ENCODE data around the gene BTBD19.
A peak's percentile ranks its signal among the peaks of the same experiment; 100 is the strongest.
"Not testable (repeated sequence)": the region's sequence is repeated elsewhere in the genome, so short reads cannot be mapped to it uniquely, and the experiment has no call there.

Gene BTBD19

DNA sequence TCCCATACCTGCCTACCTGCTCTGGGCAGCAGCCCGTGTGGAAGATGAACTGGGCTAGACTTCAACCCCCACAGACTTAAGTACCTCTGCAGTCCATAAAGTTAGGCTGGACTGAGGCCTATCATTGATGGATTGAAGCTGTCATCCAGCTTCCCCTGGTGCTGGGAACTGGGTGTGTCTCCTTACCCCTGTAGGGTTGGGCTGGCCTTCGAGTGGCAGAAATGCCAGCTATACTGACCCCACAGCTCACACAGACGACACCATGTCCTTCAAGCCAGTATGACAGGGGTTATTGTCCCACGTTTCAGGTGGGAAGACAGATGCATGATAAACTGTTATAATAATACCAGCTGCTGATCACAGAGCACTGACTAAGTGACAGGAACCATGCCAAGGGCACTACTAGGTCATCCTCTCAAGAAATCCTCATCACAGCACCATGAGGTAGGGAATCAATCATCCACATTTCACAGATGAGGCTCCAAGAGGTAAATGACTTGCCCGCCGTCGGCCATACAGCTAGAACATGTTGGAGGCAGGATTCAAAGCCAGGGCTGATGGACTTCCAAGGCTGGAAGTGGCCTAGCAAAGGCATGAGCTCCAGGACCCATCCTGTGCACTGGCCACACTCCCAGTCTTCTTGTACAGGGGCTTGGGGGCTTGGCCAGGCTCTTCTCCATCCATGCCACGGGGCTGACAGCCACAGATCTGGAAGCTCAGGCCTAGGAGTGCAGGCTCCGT is 20.0 kb upstream of the BTBD19 start, which contains the start of gene BEST4:
Gene BEST4 (minus strand): TSS at position 51 of the 741 bp plus-strand sequence. CDS start 465 bp downstream, outside the sequence.
- DNase-seq (ENCODE audit: low spot score): no peak

DNA sequence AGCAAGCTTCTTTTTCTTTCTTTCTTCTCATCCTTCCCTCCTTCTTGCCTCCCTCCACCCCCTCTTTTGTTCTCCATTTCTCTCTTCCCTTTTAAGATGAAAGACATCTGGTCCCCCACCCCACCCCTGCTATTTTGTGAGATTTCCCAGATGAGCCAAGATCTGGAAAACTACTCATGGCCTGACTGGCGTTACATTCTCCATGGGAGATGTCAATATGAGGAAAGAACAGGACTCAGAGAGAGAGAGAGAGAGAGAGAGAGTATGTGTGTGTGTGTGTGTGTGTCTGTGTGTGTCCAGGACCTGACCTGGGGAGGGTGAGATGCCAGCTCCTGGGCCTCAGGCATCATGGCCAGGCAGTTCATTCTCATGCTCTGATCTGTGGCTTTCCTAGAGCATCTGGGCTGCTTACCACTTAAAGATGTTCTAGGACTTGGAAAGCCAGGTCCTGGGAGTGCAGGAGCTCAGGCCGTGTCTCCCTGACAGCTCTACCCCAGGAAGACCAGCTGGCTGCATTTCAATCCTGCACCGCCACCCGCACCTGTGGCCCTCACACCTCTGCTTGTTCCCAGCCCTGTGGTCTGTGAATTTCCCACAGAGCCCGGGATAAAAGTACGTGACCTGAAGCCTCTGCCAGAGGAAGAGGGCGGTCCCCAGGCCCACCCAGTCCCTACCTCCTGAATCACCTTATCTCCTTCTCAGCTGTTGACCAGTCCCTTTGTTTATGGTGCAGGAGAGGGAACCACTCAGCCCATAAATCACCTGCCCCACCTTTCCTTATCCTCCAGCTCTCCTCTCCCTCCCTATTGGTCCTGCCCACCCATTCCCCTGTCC is 17.1 kb upstream of the BTBD19 start:
- no peak for DNase-seq (ENCODE audit: low spot score)

DNA sequence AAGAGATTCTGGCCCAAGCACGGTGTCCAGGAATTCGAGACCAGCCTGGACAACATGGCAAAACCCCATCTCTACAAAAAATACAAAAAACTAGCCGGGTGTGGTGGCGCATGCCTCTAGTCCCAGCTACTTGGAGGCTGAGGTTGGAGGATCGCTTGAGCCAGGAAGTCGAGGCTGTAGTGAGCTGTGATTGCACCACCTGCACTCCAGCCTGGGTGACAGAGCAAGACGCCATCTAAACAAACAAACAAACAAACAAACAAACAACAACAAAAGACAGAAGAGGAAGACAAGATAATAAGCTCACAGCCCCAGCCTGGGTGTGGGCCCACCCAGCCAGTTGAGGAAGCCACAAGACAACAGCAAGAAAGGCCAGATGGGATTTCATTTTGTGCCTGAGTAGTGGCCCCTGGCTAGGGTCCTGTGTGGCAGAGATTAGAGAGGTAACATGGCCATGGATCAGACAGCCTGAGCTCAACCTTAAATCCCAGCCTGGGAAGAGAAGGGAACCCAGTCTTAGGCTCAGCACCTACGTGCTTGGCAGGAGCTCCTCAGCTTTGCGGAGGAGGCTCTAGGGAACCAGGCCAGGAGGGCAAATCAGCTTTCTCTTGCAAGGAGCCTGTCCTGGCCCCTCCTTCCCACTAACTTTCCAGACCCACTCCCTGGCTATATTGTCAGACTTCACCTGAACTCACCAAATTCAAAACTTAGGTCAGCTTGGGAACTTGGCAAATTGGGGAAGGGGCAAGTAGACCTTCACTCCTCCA is 15.4 kb upstream of the BTBD19 start:
- DNase-seq (ENCODE audit: low spot score): peak; percentile 27

DNA sequence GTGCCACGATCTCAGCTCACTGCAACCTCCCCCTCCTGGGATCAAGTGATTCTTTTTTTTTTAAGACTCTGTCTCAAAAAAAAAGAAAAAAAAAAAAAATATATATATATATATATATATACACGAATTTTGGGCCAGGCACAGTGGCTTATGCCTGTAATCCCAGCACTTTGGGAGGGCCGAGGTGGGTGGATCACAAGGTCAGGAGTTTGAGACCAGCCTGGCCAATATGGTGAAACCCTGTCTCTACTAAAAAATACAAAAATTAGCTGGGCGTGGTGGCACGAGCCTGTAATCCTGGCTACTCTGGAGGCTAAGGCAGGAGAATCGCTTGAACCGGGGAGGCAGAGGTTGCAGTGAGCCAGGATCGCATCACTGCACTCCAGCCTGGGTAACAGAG is 10.4 kb upstream of the BTBD19 start:
- DNase-seq (ENCODE audit: low spot score): not testable (repeated sequence)

DNA sequence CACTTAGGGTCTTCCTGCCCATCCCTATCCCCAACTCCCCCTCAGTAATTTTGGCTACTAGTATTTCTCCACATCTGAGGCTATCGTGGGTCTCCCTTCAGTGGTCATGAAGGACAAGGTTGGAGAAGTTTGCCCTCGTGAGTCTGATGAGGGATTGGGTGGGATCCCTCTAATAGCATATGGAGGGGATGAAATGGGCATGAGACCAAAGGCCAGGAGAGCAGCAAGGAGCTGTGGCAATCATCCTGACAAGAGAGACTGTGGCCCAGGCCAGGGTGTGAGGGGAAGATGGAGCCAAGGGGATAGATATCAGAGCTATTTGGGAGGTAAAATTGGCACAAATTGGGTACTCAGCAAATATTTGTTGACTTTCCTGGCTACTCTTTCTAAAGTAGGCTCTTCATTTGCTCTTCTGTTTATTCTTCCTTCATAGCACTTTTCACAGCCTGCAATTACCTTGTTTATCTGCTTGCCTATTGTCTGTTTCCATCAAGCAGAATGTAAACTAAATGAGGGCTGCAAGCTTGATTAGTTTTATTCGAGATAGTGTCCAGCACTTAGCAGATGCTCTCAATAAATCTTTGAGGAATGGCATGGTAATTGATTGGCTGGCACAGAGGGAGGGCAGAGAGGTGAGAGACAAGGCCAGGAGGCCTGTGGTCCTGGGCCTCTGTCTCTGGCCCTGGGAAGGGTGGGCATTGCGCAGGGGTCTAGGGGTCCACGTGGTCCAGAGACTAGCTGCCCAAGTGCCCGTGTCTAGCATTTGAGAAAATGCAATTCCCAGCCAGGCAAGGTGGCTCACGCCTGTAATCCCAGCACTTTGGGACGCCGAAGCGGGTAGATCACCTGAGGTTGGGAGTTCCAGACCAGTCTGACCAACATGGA is 9.6 kb upstream of the BTBD19 start:
- DNase-seq (ENCODE audit: low spot score): no peak

DNA sequence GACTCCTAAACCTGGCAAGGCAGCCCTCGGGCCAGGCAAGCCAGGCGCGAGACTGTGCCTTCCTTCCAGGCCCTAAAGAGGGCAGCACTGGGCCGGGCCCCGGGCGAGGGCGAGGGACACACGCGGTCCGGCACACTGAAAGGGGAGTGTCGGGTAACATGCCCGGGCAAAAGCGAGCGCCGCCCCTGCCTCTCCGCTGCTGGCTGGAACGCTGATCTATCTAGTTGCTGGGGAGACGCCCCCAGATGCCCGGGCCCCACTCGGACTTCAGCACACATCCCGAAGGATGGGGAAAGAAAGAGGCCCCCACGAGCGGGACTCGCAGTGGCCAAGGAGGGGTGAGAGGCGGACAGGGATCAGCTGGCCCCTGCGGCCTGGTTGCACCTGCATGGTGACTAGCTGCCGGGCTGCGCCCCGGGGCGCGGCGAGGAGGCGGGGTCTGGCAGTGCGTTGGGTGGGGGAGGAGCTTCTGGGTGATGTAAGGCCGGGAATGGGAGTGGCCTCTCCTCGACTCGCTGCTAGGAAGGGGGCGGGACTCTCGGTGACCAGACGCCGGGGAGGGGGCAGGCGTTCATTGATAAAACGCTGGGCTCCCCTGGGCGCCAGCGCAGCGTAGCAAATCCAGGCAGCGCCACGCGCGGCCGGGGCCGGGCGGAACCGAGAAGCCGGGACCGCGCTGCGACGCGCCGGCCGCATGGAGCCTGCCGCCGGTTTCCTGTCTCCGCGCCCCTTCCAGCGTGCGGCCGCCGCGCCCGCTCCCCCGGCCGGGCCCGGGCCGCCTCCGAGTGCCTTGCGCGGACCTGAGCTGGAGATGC is 8.3 kb upstream of the BTBD19 start, which contains the start of gene PLK3:
Gene PLK3 (plus strand): TSS at position 608 of the 815 bp plus-strand sequence. CDS start 87 bp downstream, at position 695.
- DNase-seq (ENCODE audit: low spot score): peak; percentile 94

DNA sequence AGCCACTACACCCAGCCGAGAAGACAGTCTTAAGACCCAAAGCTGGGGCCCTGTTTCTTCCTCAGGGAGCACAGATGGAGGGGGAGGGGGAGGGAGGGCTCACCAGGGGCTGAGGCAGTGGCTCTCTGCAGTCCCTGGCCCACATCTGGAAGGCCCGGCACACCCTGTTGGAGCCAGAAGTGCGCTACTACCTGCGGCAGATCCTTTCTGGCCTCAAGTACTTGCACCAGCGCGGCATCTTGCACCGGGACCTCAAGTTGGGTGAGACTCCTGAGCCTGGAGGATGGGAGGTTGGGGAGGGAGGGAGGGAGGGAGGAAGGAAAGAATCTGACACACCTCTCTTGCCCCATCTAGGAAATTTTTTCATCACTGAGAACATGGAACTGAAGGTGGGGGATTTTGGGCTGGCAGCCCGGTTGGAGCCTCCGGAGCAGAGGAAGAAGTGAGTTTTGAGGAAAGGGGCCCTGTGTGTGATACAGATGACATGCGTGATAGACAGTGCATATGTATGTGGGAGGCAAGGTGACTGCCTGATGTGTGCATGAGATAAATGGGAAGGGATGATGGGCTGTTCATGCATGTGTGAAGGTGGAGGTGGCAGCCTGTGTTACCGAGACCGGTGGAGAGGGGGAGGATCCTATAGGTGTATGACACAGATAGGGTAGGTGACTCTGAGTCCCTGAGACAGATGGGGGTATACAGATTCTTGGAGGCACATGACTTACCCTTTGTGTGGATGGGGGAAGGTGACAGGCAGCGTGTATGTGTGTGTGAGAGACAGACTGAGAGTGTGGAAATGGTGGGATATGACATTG is 6.6 kb upstream of the BTBD19 start:
- no peak for DNase-seq (ENCODE audit: low spot score)

DNA sequence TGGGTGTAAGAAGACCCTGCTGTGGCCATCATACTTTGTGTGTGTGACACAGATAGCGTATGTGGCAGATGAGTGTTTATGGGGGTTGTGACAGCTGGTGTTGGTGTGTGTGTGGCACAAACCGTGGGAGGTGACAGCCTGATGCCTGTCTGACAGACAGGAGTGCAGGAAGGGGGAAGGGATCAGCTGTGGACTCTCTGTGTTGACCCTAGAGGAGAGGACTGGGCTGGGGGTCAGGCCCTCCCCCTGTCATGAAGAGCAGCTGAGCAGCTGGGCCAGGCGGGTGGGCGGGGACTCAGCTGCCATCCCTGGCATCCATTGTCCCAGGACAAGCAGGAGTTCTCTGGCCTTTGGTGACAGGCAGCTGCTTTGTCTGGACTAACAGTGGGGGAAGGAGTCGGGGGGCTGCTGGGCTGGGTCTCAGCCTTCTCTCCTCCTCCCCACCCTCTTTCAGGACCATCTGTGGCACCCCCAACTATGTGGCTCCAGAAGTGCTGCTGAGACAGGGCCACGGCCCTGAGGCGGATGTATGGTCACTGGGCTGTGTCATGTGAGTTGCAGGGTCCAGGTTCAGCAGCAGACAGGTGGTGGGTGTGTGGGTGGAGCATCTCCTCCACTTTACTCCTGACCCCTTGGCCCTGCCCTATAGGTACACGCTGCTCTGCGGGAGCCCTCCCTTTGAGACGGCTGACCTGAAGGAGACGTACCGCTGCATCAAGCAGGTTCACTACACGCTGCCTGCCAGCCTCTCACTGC is 5.8 kb upstream of the BTBD19 start:
- no peak for DNase-seq (ENCODE audit: low spot score)

DNA sequence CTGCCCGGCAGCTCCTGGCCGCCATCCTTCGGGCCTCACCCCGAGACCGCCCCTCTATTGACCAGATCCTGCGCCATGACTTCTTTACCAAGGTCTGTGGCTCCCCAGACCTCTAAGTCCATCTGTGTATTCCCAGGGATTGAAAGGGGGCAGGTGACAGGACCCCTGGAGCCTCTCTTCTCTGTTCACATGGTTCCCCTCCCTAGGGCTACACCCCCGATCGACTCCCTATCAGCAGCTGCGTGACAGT is 5.3 kb upstream of the BTBD19 start:
- DNase-seq (ENCODE audit: low spot score): no peak

DNA sequence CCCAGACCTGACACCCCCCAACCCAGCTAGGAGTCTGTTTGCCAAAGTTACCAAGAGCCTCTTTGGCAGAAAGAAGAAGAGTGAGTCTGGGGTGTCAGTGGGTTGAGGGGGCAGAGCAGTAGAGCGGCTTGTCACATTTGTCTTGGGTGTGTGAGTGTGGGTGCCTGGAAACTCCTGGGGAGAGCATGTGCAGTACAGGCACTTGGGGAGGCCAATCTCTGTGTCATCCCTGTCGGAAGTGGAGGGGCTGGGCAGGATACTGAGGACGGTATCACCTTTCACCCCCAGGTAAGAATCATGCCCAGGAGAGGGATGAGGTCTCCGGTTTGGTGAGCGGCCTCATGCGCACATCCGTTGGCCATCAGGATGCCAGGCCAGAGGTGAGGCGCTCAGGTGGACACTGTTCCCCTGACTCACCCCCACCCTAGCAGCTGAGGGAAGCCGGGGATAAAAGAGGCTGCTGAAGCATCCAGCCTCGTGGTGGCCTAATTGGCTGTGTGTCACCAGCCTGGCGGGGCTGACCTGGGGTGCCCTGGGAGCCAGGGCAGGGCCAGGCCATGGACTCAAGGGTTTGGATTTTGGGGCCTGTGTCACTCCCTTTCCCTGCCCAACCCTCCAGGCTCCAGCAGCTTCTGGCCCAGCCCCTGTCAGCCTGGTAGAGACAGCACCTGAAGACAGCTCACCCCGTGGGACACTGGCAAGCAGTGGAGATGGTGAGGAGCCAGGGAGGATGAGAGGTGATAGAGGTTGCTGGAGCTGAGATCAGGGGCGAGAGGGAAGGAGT is 4.8 kb upstream of the BTBD19 start:
- DNase-seq (ENCODE audit: low spot score): no peak

DNA sequence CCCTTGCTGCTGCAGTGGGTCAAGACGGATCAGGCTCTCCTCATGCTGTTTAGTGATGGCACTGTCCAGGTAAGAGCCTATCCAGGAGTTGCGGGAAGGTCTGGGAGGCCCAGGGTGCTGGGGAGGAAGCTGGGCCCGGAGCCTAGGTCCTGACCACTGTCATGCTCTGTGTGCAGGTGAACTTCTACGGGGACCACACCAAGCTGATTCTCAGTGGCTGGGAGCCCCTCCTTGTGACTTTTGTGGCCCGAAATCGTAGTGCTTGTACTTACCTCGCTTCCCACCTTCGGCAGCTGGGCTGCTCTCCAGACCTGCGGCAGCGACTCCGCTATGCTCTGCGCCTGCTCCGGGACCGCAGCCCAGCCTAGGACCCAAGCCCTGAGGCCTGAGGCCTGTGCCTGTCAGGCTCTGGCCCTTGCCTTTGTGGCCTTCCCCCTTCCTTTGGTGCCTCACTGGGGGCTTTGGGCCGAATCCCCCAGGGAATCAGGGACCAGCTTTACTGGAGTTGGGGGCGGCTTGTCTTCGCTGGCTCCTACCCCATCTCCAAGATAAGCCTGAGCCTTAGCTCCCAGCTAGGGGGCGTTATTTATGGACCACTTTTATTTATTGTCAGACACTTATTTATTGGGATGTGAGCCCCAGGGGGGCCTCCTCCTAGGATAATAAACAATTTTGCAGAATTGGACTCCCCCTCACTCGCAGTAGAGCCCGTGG is 2.9 kb upstream of the BTBD19 start:
- DNase-seq (ENCODE audit: low spot score): no peak

DNA sequence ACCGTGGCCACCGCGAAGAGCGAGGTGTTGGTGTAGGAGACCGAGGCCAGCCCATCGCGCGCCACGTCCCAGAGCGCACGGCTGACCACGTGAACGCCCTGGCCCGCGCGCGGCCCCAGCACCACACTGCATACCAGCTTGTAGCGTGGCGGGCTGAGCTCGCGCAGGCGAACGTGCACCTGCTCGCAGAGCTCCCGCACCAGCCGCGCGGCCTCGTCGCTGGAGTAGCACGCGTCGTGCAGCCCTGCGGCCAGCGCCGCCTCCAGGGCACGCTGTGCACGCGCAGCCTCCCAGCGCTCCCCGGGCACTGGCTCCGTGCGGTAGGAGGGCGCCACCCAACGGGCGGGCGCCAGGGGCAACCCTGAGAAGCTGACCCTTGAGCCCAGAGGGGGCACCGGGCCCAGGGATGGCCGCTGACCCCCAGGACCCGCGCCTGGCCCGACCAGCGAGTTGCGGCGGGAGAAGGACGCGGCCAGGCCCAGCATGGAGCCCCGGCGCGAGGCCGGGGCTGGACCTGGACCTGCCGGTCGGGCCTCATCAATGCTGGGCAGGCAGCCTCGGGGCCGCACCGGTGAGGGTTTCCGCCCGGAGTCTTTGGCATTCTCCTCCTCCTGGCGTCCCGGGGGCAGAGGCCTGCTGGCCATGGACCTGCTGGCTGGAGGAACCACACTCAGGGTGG is 2.2 kb upstream of the BTBD19 start:
- DNase-seq (ENCODE audit: low spot score): no peak

DNA sequence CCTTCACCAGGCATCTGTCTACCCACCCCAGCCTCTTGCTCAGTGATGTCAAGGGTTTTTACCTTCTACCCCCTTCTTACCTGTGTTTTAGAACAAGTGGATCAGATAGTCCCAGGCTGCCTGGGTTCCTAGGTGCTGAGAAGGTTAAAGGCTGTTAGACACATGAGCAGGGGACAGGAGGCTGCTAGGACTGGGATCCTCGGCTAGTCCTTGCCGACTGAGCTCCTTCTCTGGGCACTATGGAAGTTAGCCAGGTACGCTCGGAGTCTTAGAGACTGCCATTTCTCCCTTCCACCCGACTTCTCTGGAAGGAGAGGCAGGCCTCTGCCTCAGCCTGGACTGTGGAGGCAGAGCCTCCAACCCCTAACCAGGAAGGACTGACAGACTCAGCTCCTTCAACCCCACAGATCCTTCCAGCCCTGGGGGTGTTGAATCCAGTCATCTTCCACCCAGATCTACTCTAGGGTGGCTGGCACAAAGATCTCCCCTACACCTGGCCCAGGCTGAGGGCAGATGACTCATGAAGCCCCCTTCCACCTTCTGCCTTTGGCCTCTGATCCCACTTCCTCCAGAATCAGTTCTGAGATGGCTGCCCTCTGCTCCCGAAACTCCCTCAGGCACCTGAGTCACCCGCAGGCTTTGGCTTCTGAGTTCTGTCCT is 1.5 kb upstream of the BTBD19 start, which contains the start of gene DYNLT4:
Gene DYNLT4 (minus strand): TSS at position 648 of the 660 bp plus-strand sequence. CDS start 683 bp downstream, outside the sequence.
- DNase-seq (ENCODE audit: low spot score): no peak

DNA sequence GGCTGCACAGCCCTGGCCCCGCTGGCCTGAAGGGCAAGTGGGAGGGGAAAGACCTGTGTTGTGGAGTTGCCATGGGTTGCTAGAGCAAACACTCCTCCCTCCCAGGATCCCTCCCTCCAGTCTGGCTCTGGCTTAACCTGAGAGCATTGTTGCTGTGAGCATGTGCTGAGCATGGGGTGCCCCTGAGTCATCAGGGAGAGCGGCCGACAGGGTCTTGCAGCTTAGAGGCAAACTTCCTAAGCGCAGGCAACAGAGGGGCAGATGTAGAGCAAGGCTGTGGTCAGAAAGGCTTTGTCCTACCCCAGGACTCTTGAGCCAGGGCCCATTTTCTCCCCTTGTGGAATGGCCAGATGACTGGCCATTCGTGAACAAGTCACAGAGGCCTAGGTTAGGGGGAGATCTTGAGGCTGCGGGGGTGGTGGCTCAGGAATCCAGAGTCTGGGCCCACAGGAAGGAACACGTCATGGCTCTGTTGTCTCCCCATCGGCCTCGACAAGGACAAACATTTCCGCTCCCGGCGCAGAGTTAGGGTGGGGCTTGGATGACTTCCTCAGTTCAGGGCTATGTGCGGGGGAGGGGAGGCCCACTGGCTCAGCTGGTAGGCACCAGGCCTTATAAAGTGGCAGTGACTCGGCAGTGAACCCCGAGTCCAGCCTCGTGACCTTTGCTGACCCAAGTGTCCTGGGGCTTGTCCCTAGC is 810 bp upstream of the BTBD19 start:
- DNase-seq (ENCODE audit: low spot score): no peak

Data from D341Med (cell line).